ENCODE measurements around the gene DPRX. TPM values are rescaled to one million over a fixed set of nuclear protein-coding genes. Genes with fewer than 3 reads are reported as not detected.

DPRX gene
- polyA plus RNA-seq, 3 donors: not detected

Other genes starting within 250 kb of the DPRX start
- 10 to 100 TPM; 11.0 to 12.1 (median 11.1) TPM for gene ZNF765, start 236.8 kb upstream of the DPRX start, polyA plus RNA-seq (ENCODE audit: insufficient read length in 3 of 3)
- gene ZNF761, start 200.0 kb upstream of the DPRX start, polyA plus RNA-seq (ENCODE audit: insufficient read length in 3 of 3): 10 to 100 TPM; 12.3 to 13.7 (median 12.9) TPM
- gene ZNF813, start 164.3 kb upstream of the DPRX start, polyA plus RNA-seq (ENCODE audit: insufficient read length in 3 of 3): 1 to 10 TPM; 6.2 to 7.4 (median 6.5) TPM
- 10 to 100 TPM; 17.4 to 37.6 (median 18.3) TPM for gene ZNF331, start 93.9 kb upstream of the DPRX start, polyA plus RNA-seq (ENCODE audit: insufficient read length in 3 of 3)
- under 1 TPM; 0.16 to 0.29 (median 0.24) TPM for gene NLRP12, start 192.3 kb downstream of the DPRX start, polyA plus RNA-seq (ENCODE audit: insufficient read length in 3 of 3)
- gene MYADM, start 235.9 kb downstream of the DPRX start, polyA plus RNA-seq (ENCODE audit: insufficient read length in 3 of 3): 10 to 100 TPM; 68.1 to 75.4 (median 74.2) TPM

All from renal cortex interstitium (tissue), 3 donors.